GM19328 (cell line): ENCODE data around the gene SPATA7.
"Not testable (repeated sequence)": the region's sequence is repeated elsewhere in the genome, so short reads cannot be mapped to it uniquely, and the experiment has no call there.

Experiments
- ATAC-seq: cut with Tn5 transposase; IDR thresholded peaks from one replicate; pipeline ENCODE4 v1.9.1; 2021; ENCODE audit warnings: mild to moderate bottlenecking, moderate library complexity; ENCODE audit not compliant: unreplicated experiment

Gene SPATA7, protein sequence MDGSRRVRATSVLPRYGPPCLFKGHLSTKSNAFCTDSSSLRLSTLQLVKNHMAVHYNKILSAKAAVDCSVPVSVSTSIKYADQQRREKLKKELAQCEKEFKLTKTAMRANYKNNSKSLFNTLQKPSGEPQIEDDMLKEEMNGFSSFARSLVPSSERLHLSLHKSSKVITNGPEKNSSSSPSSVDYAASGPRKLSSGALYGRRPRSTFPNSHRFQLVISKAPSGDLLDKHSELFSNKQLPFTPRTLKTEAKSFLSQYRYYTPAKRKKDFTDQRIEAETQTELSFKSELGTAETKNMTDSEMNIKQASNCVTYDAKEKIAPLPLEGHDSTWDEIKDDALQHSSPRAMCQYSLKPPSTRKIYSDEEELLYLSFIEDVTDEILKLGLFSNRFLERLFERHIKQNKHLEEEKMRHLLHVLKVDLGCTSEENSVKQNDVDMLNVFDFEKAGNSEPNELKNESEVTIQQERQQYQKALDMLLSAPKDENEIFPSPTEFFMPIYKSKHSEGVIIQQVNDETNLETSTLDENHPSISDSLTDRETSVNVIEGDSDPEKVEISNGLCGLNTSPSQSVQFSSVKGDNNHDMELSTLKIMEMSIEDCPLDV

DNA sequence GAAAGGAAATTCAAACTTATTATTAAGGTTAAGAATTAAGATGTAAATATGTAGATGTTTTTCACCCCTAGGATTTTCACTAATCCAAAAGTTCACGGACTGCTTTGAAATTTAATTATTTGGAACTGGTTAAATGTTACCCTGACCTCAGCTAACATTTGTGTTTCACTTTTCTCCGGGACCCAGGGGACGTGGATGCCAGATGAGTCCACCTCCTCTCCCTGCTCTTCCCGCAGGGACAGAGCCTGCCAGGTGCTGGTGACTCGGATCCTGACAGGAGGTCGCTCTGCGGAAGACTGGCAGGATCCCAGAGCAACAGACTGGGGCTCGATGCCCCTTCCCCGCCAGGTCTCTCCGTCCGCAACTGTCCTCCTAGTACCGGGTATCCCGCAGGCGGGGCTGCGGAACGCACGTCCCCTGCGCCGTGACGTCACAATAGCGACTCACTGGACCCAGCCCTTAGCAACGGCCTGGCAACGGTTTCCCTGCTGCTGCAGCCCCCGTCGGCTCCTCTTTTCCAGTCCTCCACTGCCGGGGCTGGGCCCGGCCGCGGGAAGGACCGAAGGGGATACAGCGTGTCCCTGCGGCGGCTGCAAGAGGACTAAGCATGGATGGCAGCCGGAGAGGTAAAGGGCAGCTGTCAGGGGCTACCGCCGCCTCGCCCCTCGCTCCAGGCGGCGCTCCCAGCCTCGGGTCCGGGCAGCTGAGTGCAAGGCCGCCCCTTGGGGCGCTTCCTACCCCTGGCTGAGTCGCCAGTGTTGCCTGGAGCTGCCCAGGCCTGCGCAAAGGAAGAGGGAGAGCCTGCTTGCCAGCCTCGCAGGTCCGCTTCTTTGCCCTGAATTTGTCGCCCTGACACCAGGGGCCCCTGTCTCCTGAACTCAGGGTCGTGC, at the start of gene SPATA7:
TSS of gene SPATA7 (plus strand) at position 446 of the 890 bp plus-strand sequence. CDS start at position 608, 162 bp downstream.
- peak; percentile 99 for ATAC-seq

DNA sequence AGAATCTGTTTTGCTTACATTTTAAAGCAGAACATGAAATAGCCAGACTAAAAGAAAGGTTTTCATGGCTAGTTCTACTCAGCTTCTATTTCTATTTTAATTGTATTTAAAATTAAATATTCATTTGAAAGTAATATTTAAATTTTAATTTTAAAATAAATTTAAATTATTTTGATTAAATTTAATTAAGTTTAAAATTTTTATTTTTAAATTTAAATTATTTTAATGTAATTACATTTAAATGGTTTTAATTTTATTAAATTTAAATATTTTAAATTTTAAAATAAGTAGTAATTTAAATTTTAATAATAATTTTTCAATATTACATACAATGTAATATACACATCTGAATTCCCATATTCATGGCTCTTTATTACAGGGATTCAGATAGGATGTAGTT, 45.1 kb upstream of the SPATA7 start:
- ATAC-seq: no peak

DNA sequence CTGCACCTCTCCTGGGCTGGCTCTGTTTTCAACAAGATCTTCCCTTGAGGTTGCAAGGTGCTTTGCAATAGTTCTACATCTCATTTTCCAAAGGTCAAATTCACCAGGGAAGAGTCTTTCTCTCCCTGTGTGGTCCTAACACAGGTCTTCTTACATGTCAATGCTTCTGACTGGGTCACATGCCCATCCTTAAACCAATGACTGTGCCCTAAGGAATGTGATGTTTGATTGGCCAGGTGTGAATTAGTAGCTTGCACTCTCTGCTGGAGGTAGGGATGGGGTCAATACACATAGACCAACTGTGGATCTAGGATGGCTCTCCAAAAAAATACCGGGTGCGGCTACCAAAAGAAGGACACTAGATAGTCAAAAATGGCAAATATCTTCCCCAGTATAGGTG, 42.5 kb upstream of the SPATA7 start:
- no peak for ATAC-seq

DNA sequence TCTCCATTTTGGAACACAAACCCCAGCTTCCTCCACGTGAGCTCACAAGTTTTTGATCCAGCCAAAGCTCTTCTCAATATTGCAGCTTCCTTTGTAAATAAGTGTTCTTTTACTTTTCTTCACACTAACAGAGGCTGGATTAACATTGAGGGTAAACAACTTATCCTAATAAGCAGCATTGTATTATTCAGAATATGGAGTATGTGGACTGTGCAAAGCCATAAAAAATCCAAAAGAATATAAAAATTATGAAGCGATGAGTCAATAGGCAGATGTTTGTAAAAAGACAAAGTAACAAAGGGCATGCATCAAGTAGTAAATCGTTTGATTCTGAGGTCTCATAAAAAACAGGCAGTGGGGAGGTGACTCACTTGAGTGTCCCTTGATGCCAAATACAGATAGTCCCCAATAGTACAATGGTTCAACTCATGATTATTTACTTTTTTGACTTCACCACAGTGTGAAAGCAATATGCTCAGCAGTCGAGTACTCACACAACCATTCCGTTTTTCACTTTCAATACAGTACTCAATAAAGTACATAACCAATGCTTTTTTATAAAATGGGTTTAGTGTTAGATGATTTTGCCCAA, 39.3 kb upstream of the SPATA7 start:
- ATAC-seq: no peak

DNA sequence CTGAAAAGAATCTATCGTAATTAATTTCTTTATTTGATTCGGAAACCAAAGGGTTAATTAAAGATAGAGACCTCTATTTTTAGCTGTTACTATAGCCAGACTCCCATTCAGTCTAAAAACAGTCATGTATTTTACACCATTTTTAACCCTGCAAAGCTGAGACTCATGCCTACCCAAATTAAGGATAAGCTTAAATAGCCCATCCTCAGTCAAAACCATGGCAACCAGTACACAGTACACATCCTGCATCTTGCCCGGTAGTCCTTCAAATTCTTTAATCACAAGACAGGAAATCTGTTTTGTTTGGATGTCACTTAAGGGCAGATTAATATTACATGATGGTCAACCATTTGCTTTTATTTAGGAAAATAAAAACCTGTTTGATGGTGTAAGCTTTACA, 36.9 kb upstream of the SPATA7 start:
- ATAC-seq: no peak

DNA sequence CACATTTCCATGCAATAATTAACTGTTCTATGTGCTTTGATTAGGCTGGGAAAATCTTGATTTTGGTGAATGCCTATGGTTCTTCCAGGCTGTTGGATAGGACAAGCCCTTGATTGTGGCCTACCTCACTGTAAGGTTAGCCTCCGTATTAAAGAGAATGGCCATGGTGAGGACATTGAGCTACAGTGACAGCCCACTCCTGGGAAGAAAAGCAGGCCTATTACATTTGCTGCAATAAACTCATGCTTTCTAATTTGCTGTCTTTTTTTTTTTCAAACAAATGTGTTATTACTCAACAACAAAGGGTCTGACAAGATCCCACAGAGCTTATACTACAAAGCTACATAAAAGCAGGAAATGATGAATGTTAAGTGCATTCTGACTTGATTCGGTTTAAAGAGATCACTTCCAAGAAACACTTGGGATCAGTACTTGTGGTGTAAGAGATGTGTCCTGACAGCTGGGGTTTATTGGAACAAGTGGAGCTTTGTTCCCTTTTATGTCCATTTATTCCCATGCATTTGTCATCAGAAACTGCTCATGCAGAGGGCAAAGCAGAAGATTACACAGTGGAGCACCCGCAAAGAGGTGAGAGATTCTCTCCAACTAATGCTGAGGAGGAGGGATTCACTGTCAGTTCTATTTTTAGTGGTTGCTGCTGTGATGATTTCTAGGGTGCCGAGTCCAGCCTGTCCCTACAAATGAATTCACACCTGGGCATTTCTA, 33.3 kb upstream of the SPATA7 start:
- ATAC-seq: no peak

DNA sequence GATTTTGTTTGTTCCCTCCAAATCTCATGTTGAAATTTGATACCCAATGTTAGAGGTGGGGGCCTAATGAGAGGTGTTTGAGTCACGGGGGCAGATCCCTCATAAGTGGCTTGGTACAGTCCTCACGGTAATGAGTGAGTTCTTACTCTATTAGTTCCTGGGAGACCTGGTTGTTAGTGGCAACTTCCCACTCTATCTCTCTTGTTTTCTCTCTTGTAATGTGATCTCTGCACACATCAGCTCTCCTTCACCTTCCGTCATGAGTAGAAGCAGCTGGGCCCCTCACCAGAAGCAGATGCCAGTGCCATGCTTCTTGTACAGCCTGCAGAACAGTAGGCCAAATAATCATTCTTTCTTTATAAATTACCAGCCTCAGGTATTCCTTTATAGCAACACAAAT, 32.8 kb upstream of the SPATA7 start:
- no peak for ATAC-seq

DNA sequence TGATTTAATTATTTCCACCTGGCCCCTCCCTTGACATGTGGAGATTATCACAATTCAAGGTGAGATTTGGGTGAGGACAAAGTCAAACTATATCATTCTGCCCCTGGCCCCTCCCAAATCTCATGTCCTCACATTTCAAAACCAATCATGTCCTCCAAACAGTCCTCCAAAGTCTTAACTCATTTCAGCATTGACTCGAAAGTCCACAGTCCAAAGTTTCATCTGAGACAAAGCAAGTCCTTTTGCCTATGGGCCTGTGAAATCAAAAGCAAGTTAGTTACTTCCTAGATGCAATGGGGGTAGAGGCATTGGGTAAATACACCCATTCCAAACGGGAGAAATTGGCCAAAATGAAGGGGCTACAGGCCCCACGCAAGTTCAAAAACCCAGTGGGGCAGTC, 31.1 kb upstream of the SPATA7 start:
- no peak for ATAC-seq

DNA sequence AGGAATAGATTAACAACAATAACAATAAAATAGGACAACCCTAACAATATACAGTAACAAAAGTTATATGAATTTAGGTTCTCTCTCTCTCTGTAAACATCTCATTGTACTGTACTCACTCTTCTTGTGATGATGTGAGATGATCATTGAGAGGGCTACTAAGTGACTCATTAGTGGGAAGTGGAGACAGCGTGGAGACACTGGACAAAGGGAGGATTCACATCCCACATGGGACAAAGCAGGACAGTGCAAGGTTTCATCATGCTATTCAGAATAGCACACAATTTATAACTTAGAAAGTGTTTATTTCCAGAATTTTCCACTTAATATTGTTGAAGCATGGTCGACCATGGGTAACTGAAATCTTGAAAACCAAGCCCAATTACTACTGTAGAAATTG, 26.0 kb upstream of the SPATA7 start:
- no peak for ATAC-seq

DNA sequence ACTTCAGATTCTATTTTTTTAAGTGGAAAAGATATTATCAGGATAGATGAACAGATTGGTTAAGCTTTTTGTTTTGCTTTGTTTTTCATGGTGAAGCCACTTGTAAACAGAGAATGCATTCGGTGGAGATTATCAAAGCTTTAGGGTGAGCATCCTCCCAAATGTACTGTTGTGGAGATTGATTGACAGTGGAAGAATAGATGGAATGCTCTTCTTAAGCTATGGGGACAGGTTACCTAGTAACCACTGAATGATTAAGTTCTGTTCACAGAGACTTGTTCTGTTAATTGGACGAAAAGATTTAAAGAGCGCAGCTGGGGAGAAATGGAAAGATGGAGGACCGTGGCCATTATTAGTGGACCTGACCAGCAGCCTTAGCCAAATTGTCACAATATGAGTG, 21.8 kb upstream of the SPATA7 start:
- no peak for ATAC-seq

DNA sequence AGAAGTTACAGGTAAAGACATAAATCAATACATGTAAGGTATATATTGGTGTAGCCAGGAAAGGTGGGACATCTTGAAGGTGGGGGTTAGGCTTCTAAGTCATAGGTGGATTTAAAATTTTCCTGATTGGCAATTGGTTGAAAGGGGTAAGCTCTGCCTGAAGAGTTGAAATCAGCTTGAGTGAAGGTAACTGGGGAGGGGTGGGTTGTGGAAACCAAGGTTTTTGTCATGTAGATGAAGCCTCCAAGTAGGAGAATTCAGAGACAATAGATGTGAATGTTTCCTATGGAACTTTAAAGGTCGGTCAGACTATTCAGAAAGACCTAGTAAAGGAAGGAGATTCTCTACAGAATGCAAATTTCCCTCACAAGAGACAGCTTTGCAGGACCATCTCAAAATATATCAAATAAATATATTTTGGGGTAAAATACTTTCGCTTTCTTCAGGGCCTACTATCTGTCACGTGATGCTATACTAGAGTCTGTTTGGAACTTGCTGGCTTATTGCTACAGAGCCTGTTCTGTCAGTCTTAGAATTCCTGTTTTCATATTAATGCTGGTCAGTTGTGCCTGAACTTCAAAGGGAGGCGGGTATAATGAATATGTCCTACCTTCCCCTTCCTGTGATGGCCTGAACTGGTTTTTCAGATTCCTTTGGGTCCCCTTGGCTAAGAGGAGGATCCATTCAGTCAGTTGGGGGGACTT, 20.6 kb upstream of the SPATA7 start:
- no peak for ATAC-seq

DNA sequence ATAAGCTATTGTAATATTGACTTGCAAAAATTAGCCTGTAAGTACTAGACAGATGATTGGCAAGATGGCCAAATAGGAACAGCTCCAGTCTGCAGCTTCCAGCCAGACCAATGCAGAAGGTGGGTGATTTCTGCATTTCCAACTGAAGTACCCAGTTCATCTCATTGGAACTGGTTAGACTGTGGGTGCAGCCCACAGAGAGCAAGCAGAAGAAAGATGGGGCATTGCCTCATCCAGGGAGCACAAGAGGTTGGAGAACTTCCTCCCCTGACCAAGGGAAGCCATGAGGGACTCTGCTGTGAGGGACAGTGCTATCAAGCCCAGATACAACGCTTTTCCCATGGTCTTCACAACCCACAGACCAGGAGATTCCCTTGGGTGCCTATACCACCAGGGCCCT, 16.0 kb upstream of the SPATA7 start:
- ATAC-seq: no peak

DNA sequence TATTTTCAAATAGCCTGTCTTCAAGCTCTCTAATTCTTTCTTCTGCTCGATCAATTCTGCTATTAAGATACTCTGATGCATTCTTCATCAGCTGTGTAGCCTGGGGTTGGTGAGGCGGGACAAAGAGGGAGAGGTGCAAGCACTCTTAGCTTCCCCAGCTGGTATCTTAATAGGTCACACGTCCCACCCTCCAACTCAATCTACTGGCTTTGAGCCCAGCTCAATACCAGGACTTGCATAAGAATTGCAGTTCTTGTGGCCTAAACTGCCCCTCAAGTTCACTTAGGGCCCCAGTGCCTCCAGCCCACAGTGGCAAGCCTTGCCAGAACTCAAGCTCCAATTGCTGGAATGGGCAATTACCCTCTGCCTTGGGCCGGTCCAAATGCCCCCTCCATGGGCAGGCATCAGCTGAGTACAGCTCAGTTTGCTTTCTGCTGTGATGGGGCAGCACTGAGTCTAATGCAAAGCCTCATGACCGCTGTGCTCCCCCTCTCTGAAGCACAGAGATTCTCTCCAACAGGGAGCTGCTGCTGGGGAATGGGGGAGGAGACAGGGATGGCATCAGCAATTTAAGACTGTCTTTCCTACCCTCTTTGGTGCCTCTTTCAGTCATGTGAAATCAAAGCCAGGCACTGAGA, 5.6 kb upstream of the SPATA7 start:
- ATAC-seq: no peak

DNA sequence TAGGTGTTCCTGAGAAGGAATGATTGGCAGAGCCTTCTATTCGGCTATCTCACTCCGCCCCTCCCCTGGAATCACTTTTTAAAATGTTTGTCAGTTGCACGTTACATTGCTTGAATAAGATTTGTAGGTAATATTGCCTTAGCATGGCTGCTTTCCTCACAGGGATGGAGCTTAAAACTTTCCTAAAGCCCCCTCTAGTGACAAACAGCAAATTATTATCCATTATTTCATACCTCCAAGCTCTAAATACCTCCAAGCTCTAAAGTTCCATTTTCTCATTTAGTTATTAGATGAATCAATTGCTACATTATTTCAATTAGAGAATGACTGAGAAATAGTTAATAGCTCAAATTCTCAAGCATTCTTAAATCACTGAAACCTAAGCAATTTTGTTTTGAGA, 5.1 kb upstream of the SPATA7 start:
- no peak for ATAC-seq

DNA sequence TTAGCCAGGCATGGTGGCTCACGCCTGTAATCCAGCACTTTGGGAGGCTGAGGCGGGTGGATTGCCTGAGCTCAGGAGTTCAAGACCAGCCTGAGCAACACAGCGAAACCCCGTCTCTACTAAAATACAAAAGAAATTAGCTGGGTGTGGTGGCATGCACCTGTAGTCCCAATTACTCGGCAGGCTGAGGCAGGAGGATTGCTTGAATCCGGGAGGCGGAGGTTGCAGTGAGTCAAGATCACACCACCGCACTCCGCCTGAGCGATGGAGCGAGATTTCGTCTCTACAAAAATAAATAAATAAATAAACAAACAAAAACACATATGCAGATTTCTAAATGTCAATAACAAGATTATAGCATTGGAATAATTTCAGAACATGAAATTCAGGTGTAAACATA, 3.8 kb upstream of the SPATA7 start:
- ATAC-seq: not testable (repeated sequence)

DNA sequence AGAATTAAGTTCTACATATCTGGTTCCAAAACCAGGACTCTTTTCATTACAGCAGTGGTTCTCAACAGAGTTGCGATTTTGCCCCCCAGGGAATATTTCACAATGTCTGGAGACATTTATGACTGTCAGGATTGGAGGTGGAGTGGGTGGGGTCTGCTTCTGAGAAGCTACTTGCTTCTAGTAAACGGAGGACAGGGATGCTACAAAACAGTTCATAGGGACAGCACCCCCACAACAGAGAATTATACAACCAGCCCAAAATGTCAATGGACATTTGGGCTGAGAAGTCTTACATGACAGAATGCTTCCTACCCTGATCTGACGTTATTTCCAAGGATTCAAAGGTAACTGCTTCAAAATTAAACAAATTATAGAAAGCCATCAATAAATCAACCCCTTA, 739 bp upstream of the SPATA7 start:
- ATAC-seq: no peak

DNA sequence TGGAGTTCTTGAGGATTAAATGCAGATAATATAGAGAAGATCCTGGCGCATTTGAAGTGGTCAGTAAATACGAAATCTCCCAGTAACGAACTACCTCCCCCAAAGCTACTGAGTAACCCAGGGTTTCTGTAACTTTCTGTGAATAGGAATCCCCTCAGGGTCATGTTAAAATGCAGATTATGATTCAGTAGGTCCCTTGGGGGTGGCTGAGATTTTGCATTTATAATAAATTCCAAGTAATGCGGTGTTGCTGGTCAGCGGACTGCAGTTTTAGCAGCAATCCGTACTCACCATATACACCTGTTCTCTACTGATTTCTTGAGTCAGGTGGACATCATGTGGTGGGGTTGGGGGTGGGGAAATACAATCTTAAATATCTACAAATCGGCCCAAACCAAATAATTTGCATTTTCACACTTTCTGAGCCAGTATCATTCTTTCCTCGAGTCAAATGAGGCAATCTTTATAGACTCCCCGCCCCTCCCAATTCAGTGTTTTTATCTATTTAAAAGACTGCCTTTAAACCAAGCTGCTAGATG, 868 bp downstream of the SPATA7 start:
- no peak for ATAC-seq

DNA sequence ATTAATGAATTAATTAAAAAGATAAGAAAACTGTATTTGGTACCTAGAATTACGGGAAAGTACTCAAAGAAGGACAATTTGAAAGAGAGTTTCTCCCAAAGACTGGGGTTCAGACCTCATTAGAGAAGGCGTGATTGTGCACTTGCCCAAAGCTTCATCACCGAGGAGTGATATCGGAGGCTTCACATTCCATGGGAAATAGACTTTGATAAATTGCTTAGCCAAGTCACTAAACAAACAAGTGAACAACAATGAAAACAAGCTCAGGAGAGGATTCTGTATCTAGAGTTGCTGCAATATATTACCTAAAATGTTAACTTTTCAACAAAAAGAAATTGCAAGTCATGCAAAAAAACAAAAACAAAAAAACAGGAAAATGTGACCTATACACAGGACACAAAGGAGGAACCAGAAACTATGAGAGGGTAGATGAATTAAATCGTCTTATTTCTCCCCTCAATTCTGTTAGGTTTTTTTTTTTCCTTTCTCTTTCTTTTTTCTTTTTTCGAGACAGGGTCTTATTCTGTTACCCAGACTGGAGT, 3.4 kb downstream of the SPATA7 start:
- ATAC-seq: no peak

DNA sequence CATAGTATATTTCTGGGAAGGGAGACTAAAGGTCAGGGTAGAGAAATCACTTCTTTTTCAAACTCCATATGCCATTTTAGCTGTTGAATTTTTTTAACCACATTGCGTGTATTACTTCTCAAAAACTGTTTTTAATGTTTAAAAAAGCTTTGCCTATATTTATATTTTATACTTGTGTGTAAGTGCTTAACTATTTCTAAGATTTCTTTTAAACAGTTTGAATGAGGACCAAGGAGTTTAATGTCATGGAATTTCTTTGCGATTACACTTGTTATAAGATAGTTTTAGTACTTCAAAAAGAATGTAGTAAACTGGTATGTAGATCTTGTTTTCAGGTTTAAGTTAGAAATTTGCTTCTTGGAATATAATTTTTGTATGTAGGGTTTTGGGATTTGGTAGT, 7.2 kb downstream of the SPATA7 start:
- no peak for ATAC-seq
